NT2/D1 (cell line): Measurements from ENCODE around the gene UMPS.

Experiments used
- YY1 ChIP-seq: IDR thresholded peaks from 2 replicates; pipeline ENCODE4 v1.6.1; 2011; ENCODE audit not compliant: insufficient read length, insufficient read depth
- ZNF274 ChIP-seq: IDR thresholded peaks from 2 replicates; pipeline ENCODE4 v1.6.1; 2011; ENCODE audit warnings: mild to moderate bottlenecking, low read depth, low read length

DNA sequence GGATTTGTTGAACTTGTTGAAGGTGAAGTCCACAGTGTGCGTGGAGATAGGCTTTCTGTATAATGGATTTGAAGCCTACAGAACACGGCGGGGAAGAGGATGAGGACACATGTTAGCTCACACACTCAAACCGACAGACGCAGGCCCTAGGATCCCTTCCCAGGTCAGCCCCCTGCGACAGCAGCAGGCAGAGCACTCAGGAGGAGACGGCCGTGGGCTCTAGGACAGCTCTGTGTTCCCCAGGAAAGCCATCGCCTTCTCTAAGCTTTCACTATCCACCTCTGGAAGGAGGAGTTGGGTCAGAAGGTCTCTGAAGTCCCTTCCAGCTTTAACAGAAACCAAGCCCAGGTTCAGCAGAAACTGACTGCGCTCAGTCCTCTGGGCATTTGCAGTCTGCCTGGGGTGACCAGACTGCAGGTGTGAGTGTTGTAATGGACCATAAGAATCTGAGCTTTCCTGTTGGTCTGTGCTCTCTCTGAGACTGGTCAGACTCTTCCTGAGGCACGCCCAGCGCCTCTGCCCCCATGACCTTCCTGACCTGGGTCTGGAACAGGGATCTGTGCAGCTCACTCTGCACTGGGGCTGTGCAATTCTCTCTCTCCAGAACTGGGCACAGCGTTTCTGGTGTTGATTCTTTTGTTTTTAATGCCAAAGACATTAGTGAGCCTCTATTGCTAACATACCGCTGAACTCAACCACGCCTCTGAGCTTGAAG is 33.5 kb downstream of the UMPS start:
- TF ChIP-seq YY1 (no peak), ZNF274 (no peak)
